ENCODE results near the gene MIPOL1.

DNA sequence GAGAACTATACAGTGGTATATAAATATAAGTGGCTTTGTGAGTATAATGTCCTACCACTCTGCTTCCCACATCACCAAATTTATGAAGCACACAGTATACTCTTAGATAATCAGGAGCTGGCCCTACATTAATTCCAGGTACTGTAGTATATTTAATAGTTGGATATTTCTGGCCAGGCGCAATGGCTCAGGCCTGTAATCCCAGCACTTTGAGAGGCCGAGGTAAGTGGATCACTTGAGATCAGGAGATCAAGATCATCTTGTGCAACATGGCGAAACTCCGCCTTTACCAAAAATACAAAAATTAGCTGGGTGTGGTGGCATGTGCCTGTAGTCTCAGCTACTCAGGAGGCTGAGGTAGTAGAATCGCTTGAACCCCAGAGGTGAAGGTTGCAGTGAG, 293.3 kb downstream of the MIPOL1 start:
- TF ChIP-seq, protein P1, sequence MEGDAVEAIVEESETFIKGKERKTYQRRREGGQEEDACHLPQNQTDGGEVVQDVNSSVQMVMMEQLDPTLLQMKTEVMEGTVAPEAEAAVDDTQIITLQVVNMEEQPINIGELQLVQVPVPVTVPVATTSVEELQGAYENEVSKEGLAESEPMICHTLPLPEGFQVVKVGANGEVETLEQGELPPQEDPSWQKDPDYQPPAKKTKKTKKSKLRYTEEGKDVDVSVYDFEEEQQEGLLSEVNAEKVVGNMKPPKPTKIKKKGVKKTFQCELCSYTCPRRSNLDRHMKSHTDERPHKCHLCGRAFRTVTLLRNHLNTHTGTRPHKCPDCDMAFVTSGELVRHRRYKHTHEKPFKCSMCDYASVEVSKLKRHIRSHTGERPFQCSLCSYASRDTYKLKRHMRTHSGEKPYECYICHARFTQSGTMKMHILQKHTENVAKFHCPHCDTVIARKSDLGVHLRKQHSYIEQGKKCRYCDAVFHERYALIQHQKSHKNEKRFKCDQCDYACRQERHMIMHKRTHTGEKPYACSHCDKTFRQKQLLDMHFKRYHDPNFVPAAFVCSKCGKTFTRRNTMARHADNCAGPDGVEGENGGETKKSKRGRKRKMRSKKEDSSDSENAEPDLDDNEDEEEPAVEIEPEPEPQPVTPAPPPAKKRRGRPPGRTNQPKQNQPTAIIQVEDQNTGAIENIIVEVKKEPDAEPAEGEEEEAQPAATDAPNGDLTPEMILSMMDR (IDR thresholded peaks at IDR 0.05), result no peak
- no peak for TF ChIP-seq POLR2AphosphoS5 (IDR thresholded peaks at IDR 0.05; ENCODE audit: insufficient read depth in 1 of 2, low read depth in 1 of 2)

Measured in vagina (tissue), 2 donors.